22Rv1 (cell line): ENCODE data around the gene OSBP.

Experiments
- CTCF ChIP-seq: fragments of 450-650 bp; IDR thresholded peaks from 2 replicates; pipeline ENCODE4 v1.5.1; 2017; ENCODE audit warnings: mild to moderate bottlenecking
- ZFX ChIP-seq: fragments of 450-650 bp; IDR thresholded peaks from 2 replicates; pipeline ENCODE4 v1.6.1; 2017; ENCODE audit warnings: antibody characterized with exemption, borderline replicate concordance

DNA sequence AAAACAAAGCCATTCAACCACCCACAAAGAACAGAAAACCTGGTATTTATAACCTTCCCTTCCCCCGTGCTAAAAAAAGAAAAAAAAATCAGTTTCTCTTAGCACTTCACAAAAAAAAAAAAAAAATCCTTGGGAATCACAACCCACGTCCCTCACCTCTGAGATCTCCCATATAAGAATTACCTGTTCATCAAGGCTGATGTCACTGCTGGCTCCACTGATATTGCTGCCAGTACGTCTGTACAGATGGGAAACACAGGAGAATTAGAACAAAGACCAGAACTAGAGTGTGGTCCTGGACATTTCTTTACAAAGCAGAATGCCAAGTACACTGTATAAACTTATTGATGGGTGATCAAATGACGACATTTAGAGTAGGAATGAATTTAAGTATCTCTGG is 14.9 kb downstream of the OSBP start:
- no peak for TF ChIP-seq CTCF
- TF ChIP-seq ZFX = no peak
